Measurements from ENCODE around the gene ADAMTS8.
A peak's percentile ranks its signal among the peaks of the same experiment; 100 is the strongest.

The ADAMTS8 gene

GRCh38 chr11:130379276-130379675 lies 49.1 kb downstream of the ADAMTS8 start:
- Histone ChIP-seq H4K20me1 (ENCODE audit: insufficient read depth, low read length) (no peaks in the 10 kb centered on the region), H3K9me3 (ENCODE audit: insufficient read depth, low read length) (no peaks in the 10 kb centered on the region), H3K36me3 (replicated peaks; ENCODE audit: low read depth, low read length) (no peaks in the 10 kb centered on the region), H3K27ac (ENCODE audit: low read length) (no peak overlapping the region), H2AFZ (ENCODE audit: low read depth, low read length) (no peak overlapping the region), H3K4me1 (ENCODE audit: low read length) (no peaks in the 10 kb centered on the region), H3K27me3 (ENCODE audit: low read depth, low read length) (peaks cover 2% of the 10 kb centered on the region; the same call in 1 of the 2 replicates), H3K4me3 (ENCODE audit: low read length) (no peak overlapping the region), H3K79me2 (ENCODE audit: low read length) (no peaks in the 10 kb centered on the region), H3K4me2 (ENCODE audit: low read length) (no peak overlapping the region), H3K9ac (ENCODE audit: low read length) (no peak overlapping the region)
- TF ChIP-seq EZH2phosphoT487 (IDR thresholded peaks at IDR 0.05; ENCODE audit: low read depth) (no peak), CTCF (IDR thresholded peaks at IDR 0.05; ENCODE audit: low read depth, low read length) (no peak)

- Histone ChIP-seq H3K27me3 (ENCODE audit: low read depth, low read length) (peaks cover 32% of the 10 kb centered on the region; the same call in 1 of the 2 replicates), H3K4me2 (ENCODE audit: low read length) (no peak overlapping the region), H3K9ac (ENCODE audit: low read length) (no peak overlapping the region), H3K4me1 (ENCODE audit: low read length) (no peaks in the 10 kb centered on the region), H3K9me3 (ENCODE audit: insufficient read depth, low read length) (no peaks in the 10 kb centered on the region), H3K36me3 (replicated peaks; ENCODE audit: low read depth, low read length) (no peaks in the 10 kb centered on the region), H4K20me1 (ENCODE audit: insufficient read depth, low read length) (no peaks in the 10 kb centered on the region), H2AFZ (ENCODE audit: low read depth, low read length) (no peak overlapping the region), H3K79me2 (ENCODE audit: low read length) (no peaks in the 10 kb centered on the region), H3K4me3 (ENCODE audit: low read length) (no peak overlapping the region), H3K27ac (ENCODE audit: low read length) (no peak overlapping the region)
- peak; percentile 55 for TF ChIP-seq CTCF (IDR thresholded peaks at IDR 0.05; ENCODE audit: low read depth, low read length)
- TF ChIP-seq EZH2phosphoT487 (IDR thresholded peaks at IDR 0.05; ENCODE audit: low read depth): no peak
These were observed 57.4 kb downstream of the ADAMTS8 start for GRCh38 chr11:130370845-130371590.

- no peaks in the 10 kb centered on the region for H3K9me3 ChIP-seq (ENCODE audit: insufficient read depth, low read length)
- no peak overlapping the region for H3K4me2 ChIP-seq (ENCODE audit: low read length)
- TF ChIP-seq EZH2phosphoT487 (IDR thresholded peaks at IDR 0.05; ENCODE audit: low read depth) (no peak), CTCF (IDR thresholded peaks at IDR 0.05; ENCODE audit: low read depth, low read length) (no peak)
- no peak overlapping the region for H3K4me3 ChIP-seq (ENCODE audit: low read length)
- no peak overlapping the region for H2AFZ ChIP-seq (ENCODE audit: low read depth, low read length)
- no peak overlapping the region for H3K9ac ChIP-seq (ENCODE audit: low read length)
- H3K27ac ChIP-seq (ENCODE audit: low read length): no peak overlapping the region
- H3K4me1 ChIP-seq (ENCODE audit: low read length): no peaks in the 10 kb centered on the region
- H3K79me2 ChIP-seq (ENCODE audit: low read length): no peaks in the 10 kb centered on the region
- no peaks in the 10 kb centered on the region for H4K20me1 ChIP-seq (ENCODE audit: insufficient read depth, low read length)
- H3K27me3 ChIP-seq (ENCODE audit: low read depth, low read length): peaks cover 32% of the 10 kb centered on the region; the same call in 1 of the 2 replicates
- H3K36me3 ChIP-seq (replicated peaks; ENCODE audit: low read depth, low read length): no peaks in the 10 kb centered on the region
These were observed 58.7 kb downstream of the ADAMTS8 start for GRCh38 chr11:130369713-130370112.

- H3K9ac ChIP-seq (ENCODE audit: low read length): no peak overlapping the region
- no peaks in the 10 kb centered on the region for H3K4me1 ChIP-seq (ENCODE audit: low read length)
- no peak overlapping the region for H3K4me2 ChIP-seq (ENCODE audit: low read length)
These were observed 59.2 kb downstream of the ADAMTS8 start for GRCh38 chr11:130369141-130369691.

More at GRCh38 chr11:130369141-130369691, 59.2 kb downstream of the ADAMTS8 start:
- Histone ChIP-seq H3K79me2 (ENCODE audit: low read length) (no peaks in the 10 kb centered on the region), H3K4me3 (ENCODE audit: low read length) (no peak overlapping the region), H2AFZ (ENCODE audit: low read depth, low read length) (no peak overlapping the region), H3K9me3 (ENCODE audit: insufficient read depth, low read length) (no peaks in the 10 kb centered on the region), H3K27me3 (ENCODE audit: low read depth, low read length) (peaks cover 32% of the 10 kb centered on the region; the same call in 1 of the 2 replicates), H4K20me1 (ENCODE audit: insufficient read depth, low read length) (no peaks in the 10 kb centered on the region), H3K27ac (ENCODE audit: low read length) (no peak overlapping the region), H3K36me3 (replicated peaks; ENCODE audit: low read depth, low read length) (no peaks in the 10 kb centered on the region)
- no peak for TF ChIP-seq CTCF (IDR thresholded peaks at IDR 0.05; ENCODE audit: low read depth, low read length)
- TF ChIP-seq EZH2phosphoT487 (IDR thresholded peaks at IDR 0.05; ENCODE audit: low read depth): no peak

Data from OCI-LY3 (cell line).